ENCODE data around the gene MEST. TPM values are rescaled to one million over a fixed set of nuclear protein-coding genes. Genes with fewer than 3 reads are reported as not detected.

Gene MEST
- total and polyA plus RNA-seq, 2 donors (not counting 1 experiment from before 2014, with no cell fraction given) = 2.5 to 6.6 TPM

DNA sequence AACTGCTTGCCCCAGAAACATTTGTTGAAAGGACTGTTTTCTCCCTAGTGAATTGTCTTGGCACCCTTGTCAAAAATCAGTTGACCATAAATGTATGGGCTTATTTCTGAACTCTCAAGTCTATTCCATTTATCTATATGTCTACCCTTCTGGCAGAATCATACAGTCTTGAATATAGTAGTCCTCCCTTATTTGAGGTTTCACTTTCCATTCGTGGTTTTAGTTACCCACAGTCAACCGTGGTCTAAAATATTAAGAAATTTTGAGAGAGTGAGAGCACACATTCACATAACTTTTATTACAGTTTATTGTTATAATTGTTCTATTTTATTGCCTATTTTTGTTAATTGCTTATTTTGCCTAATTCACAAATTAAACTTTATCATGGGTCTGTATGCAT lies 33.6 kb upstream of the MEST start:
- peak; percentile 23 for DNase-seq
- Histone ChIP-seq H2AFZ (ENCODE audit: insufficient read depth, low read depth, low read length, poor library complexity, severe bottlenecking) (peak overlapping the region; percentile 58), H3K79me2 (ENCODE audit: control insufficient read depth, insufficient read depth, low read length) (no peaks in the 10 kb centered on the region), H4K20me1 (ENCODE audit: control insufficient read depth, insufficient read depth, low read length, poor library complexity, severe bottlenecking) (no peaks in the 10 kb centered on the region), H3K4me1 (ENCODE audit: control insufficient read depth in 2 of 2, insufficient read depth in 2 of 2, low read length in 2 of 2) (peaks cover 0 to 2% of the 10 kb centered on the region in 2 donors), H3K4me2 (replicated peaks; ENCODE audit: low read depth, low read length, poor library complexity, severe bottlenecking) (peak overlapping the region; percentile 45), H3K9ac (ENCODE audit: low read length) (no peak overlapping the region), H3K9me3 (ENCODE audit: control extremely low read depth in 1 of 3, control insufficient read depth in 2 of 3, insufficient read depth in 1 of 3, low read length in 2 of 3) (peaks cover 0 to 7% (median 4%) of the 10 kb centered on the region in 3 donors), H3K27ac (ENCODE audit: low read length in 2 of 2) (no peak overlapping the region), H3K36me3 (replicated peaks in 1 of 2; ENCODE audit: control extremely low read depth in 1 of 2, control insufficient read depth in 1 of 2, extremely low read depth in 1 of 2, insufficient read depth in 2 of 2, low read length in 1 of 2) (no peaks in the 10 kb centered on the region), H3K4me3 (ENCODE audit: control extremely low read depth in 1 of 5, extremely low read depth in 1 of 5, insufficient read depth in 1 of 5, low read depth in 2 of 5, low read length in 4 of 5) (peak overlapping the region in 1 of 5 experiments; percentile 19), H3K27me3 (replicated peaks in 1 of 4; ENCODE audit: control extremely low read depth in 1 of 4, control insufficient read depth in 3 of 4, insufficient read depth in 4 of 4, low read length in 3 of 4) (no peaks in the 10 kb centered on the region)
- no peak overlapping the region for H3K27ac Mint-ChIP-seq
- H3K4me3 Mint-ChIP-seq = peak overlapping the region; percentile 35
- POLR2A ChIA-PET = no interaction called here
- ATAC-seq (ENCODE audit: low read depth) = no peak
- H3K4me1 Mint-ChIP-seq = peaks cover 7% of the 10 kb centered on the region
- TF ChIP-seq, protein P1, sequence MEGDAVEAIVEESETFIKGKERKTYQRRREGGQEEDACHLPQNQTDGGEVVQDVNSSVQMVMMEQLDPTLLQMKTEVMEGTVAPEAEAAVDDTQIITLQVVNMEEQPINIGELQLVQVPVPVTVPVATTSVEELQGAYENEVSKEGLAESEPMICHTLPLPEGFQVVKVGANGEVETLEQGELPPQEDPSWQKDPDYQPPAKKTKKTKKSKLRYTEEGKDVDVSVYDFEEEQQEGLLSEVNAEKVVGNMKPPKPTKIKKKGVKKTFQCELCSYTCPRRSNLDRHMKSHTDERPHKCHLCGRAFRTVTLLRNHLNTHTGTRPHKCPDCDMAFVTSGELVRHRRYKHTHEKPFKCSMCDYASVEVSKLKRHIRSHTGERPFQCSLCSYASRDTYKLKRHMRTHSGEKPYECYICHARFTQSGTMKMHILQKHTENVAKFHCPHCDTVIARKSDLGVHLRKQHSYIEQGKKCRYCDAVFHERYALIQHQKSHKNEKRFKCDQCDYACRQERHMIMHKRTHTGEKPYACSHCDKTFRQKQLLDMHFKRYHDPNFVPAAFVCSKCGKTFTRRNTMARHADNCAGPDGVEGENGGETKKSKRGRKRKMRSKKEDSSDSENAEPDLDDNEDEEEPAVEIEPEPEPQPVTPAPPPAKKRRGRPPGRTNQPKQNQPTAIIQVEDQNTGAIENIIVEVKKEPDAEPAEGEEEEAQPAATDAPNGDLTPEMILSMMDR (IDR thresholded peaks at IDR 0.05) = no peak
- no peak for TF ChIP-seq EZH2 (IDR thresholded peaks at IDR 0.05; ENCODE audit: borderline replicate concordance, insufficient read depth, low read depth, low read length, poor library complexity, severe bottlenecking)
- CTCF ChIA-PET = interaction anchor here (1.2 kb wide), 1 partner anchor 13 kb away, joined by 3 read pairs; no protein-coding TSS in a partner anchor
- H3K27me3 Mint-ChIP-seq = no peaks in the 10 kb centered on the region
- no CpG with 5 or more reads among the region's 2 CpGs for WGBS (ENCODE audit: insufficient coverage)
- intact Hi-C loops (cut with micrococcal nuclease) = no loop called here
- H3K9me3 Mint-ChIP-seq (ENCODE audit: insufficient read depth) = no peaks in the 10 kb centered on the region

DNA sequence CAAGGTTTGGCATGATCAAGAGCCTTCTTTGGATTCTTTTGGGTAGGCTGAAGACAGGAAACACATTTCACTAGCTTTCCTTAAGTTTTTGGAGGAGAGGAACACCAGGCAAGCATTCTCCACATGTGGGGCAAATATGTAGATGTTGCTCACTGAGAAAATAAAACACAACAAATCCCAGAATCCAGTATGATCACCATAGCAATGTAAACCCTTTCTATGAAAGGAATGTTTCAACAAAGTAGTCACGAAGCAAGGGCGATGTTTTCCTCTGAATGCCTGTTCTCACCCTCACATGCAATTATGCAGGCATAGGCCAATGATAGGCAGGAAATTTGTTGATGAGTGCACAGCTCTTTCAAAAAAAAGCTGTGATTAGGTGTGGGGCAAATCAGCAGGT lies 30.6 kb upstream of the MEST start:
- no peak overlapping the region for H3K27ac Mint-ChIP-seq
- Histone ChIP-seq H3K4me2 (replicated peaks; ENCODE audit: low read depth, low read length, poor library complexity, severe bottlenecking) (no peak overlapping the region), H3K27ac (ENCODE audit: low read length in 2 of 2) (no peak overlapping the region), H3K36me3 (replicated peaks in 1 of 2; ENCODE audit: control extremely low read depth in 1 of 2, control insufficient read depth in 1 of 2, extremely low read depth in 1 of 2, insufficient read depth in 2 of 2, low read length in 1 of 2) (no peaks in the 10 kb centered on the region), H3K79me2 (ENCODE audit: control insufficient read depth, insufficient read depth, low read length) (no peaks in the 10 kb centered on the region), H2AFZ (ENCODE audit: insufficient read depth, low read depth, low read length, poor library complexity, severe bottlenecking) (no peak overlapping the region), H3K9me3 (ENCODE audit: control extremely low read depth in 1 of 3, control insufficient read depth in 2 of 3, insufficient read depth in 1 of 3, low read length in 2 of 3) (peaks cover 0 to 7% (median 4%) of the 10 kb centered on the region in 3 donors), H3K4me1 (ENCODE audit: control insufficient read depth in 2 of 2, insufficient read depth in 2 of 2, low read length in 2 of 2) (peaks cover 0 to 2% of the 10 kb centered on the region in 2 donors), H3K4me3 (ENCODE audit: control extremely low read depth in 1 of 5, extremely low read depth in 1 of 5, insufficient read depth in 1 of 5, low read depth in 2 of 5, low read length in 4 of 5) (no peak overlapping the region), H3K9ac (ENCODE audit: low read length) (no peak overlapping the region), H4K20me1 (ENCODE audit: control insufficient read depth, insufficient read depth, low read length, poor library complexity, severe bottlenecking) (no peaks in the 10 kb centered on the region), H3K27me3 (replicated peaks in 1 of 4; ENCODE audit: control extremely low read depth in 1 of 4, control insufficient read depth in 3 of 4, insufficient read depth in 4 of 4, low read length in 3 of 4) (no peaks in the 10 kb centered on the region)
- ChIA-PET CTCF (no interaction called here), POLR2A (no interaction called here)
- WGBS (ENCODE audit: insufficient coverage) = no CpG with 5 or more reads among the region's 2 CpGs
- TF ChIP-seq, protein P1 (IDR thresholded peaks at IDR 0.05) = no peak
- TF ChIP-seq EZH2 (IDR thresholded peaks at IDR 0.05; ENCODE audit: borderline replicate concordance, insufficient read depth, low read depth, low read length, poor library complexity, severe bottlenecking) = no peak
- H3K9me3 Mint-ChIP-seq (ENCODE audit: insufficient read depth) = peaks cover 3% of the 10 kb centered on the region
- peaks cover 9% of the 10 kb centered on the region for H3K27me3 Mint-ChIP-seq
- H3K4me1 Mint-ChIP-seq = peaks cover 7% of the 10 kb centered on the region
- no peak overlapping the region for H3K4me3 Mint-ChIP-seq
- ATAC-seq (ENCODE audit: low read depth) (no peak), DNase-seq (no peak)
- intact Hi-C loops (cut with micrococcal nuclease) = no loop called here

Data from B cell (primary cell).